Fibroblast of lung (primary cell): ENCODE results near the gene PHF2. TPM values are rescaled to one million over a fixed set of nuclear protein-coding genes. Genes with fewer than 3 reads are reported as not detected.

Experiments used
- DNase-seq, 2 donors: peaks; one replicate each; pipeline versions ENCODE4 v3.0.0 to v3.0.0-alpha.2; 2010; ENCODE audit warnings: low read depth in 2 of 2
- H2AFZ ChIP-seq: 2 replicates; pipeline ENCODE4 v1.5.1; 2012; ENCODE audit warnings: low read length, control low read depth, inconsistent platforms
- H3K27ac ChIP-seq: 2 replicates; pipeline ENCODE4 v1.5.1; 2011; ENCODE audit warnings: low read length, control low read depth; ENCODE audit not compliant: insufficient read depth
- H3K27me3 ChIP-seq: 2 replicates; pipeline ENCODE4 v1.5.1; 2011; ENCODE audit warnings: mild to moderate bottlenecking, low read length; ENCODE audit not compliant: control insufficient read depth, insufficient read depth
- H3K36me3 ChIP-seq: 2 replicates; pipeline ENCODE4 v1.5.1; 2011; ENCODE audit warnings: low read length; ENCODE audit not compliant: control insufficient read depth, insufficient read depth
- H3K4me1 ChIP-seq: 2 replicates; pipeline ENCODE4 v1.5.1; 2011; ENCODE audit warnings: low read length; ENCODE audit not compliant: control insufficient read depth, insufficient read depth; ENCODE audit errors: extremely low read depth
- H3K4me2 ChIP-seq: 2 replicates; pipeline ENCODE4 v1.5.1; 2011; ENCODE audit warnings: low read length, control low read depth; ENCODE audit not compliant: insufficient read depth; ENCODE audit errors: extremely low read depth
- H3K4me3 ChIP-seq, 4 experiments: fragments of 200-600 bp in 1 of 4; sonication (generic) in 1 of 4; replicated peaks in 1 of 4; 2 replicates each; pipeline ENCODE4 v1.5.1; 2011 to 2016; ENCODE audit warnings: low read length in 4 of 4, low read depth in 3 of 4, mild to moderate bottlenecking in 3 of 4, control low read depth in 2 of 4, inconsistent platforms in 1 of 4, mixed read lengths in 1 of 4; ENCODE audit not compliant: insufficient read depth in 1 of 4; ENCODE audit errors: control extremely low read depth in 1 of 4
- H3K79me2 ChIP-seq: 2 replicates; pipeline ENCODE4 v1.5.1; 2012; ENCODE audit warnings: mild to moderate bottlenecking, low read length, inconsistent platforms; ENCODE audit not compliant: control insufficient read depth, insufficient read depth
- H3K9ac ChIP-seq: 2 replicates; pipeline ENCODE4 v1.5.1; 2011; ENCODE audit warnings: mild to moderate bottlenecking, low read length, control low read depth; ENCODE audit not compliant: insufficient read depth
- H3K9me3 ChIP-seq: 2 replicates; pipeline ENCODE4 v1.5.1; 2012; ENCODE audit warnings: low read depth, low read length; ENCODE audit not compliant: control insufficient read depth, insufficient read depth
- H4K20me1 ChIP-seq: 2 replicates; pipeline ENCODE4 v1.5.1; 2011; ENCODE audit warnings: low read length; ENCODE audit not compliant: control insufficient read depth, insufficient read depth; ENCODE audit errors: extremely low read depth
- EZH2 ChIP-seq: IDR thresholded peaks from 2 replicates; pipeline ENCODE4 v1.5.1; 2012; ENCODE audit warnings: low read length, control low read depth, mild to moderate bottlenecking; ENCODE audit errors: missing control alignments
- polyA plus RNA-seq, 2 donors: library from polyadenylated mRNA; depleted of rRNA in 1 of 2; stranded (reverse) in 1 of 2; unstranded in 1 of 2; fragments of >200 nt; gene quantifications; 2 replicates each; pipeline ENCODE4 v1.2.1, GENCODE V29; 2011 to 2012; ENCODE audit warnings: missing spikeins in 1 of 2
- total RNA-seq: library from RNA; depleted of rRNA; stranded (reverse); fragments of >200 nt; gene quantifications from 2 replicates; pipeline ENCODE4 v1.2.1, GENCODE V29; 2014
- TF ChIP-seq, protein P1 (sequence below), 2 donors: IDR thresholded peaks in 1 of 2; conservative IDR thresholded peaks in 1 of 2; 1 replicate in 1 of 2; 2 replicates in 1 of 2; pipeline ENCODE4 v1.5.1; 2011 to 2012; ENCODE audit warnings: low read length in 2 of 2, control low read depth in 1 of 2, inconsistent platforms in 1 of 2, low read depth in 1 of 2, mild to moderate bottlenecking in 1 of 2

PHF2 gene
- total and polyA plus RNA-seq, 2 donors (not counting 1 experiment from before 2014, with no cell fraction given) = 9.2 to 13.4 TPM

DNA sequence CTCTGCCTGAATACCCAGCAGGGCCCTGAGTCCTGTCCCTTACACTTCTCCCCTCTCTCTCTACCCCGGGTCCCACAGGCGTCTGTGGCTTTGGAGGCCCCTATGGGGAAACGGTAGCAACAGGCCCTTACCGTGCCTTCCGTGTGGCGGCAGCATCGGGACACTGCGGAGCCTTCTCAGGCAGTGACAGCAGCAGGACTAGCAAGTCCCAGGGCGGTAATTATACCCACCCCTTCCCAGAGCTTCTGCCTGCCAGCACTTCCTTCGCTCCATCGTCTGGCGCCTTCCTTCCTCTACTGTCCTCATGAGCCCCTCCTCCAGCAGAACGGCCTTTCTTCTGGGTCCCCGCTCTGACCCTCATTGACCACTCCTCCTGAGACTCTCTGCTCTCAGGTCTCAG, 17.9 kb upstream of the PHF2 start:
- H2AFZ ChIP-seq = no peak overlapping the region
- no peak overlapping the region for H3K4me2 ChIP-seq
- H3K4me1 ChIP-seq = no peaks in the 10 kb centered on the region
- no peak overlapping the region for H3K27ac ChIP-seq
- no peaks in the 10 kb centered on the region for H3K79me2 ChIP-seq
- H3K27me3 ChIP-seq = no peaks in the 10 kb centered on the region
- H3K9ac ChIP-seq = no peak overlapping the region
- DNase-seq = no peak
- TF ChIP-seq, protein P1, sequence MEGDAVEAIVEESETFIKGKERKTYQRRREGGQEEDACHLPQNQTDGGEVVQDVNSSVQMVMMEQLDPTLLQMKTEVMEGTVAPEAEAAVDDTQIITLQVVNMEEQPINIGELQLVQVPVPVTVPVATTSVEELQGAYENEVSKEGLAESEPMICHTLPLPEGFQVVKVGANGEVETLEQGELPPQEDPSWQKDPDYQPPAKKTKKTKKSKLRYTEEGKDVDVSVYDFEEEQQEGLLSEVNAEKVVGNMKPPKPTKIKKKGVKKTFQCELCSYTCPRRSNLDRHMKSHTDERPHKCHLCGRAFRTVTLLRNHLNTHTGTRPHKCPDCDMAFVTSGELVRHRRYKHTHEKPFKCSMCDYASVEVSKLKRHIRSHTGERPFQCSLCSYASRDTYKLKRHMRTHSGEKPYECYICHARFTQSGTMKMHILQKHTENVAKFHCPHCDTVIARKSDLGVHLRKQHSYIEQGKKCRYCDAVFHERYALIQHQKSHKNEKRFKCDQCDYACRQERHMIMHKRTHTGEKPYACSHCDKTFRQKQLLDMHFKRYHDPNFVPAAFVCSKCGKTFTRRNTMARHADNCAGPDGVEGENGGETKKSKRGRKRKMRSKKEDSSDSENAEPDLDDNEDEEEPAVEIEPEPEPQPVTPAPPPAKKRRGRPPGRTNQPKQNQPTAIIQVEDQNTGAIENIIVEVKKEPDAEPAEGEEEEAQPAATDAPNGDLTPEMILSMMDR (conservative IDR thresholded peaks at IDR 0.05 in 1 of 2, IDR thresholded peaks at IDR 0.05 in 1 of 2; ENCODE audit: low read depth in 1 of 2, low read length in 2 of 2) = no peak
- no peak for TF ChIP-seq EZH2
- H3K36me3 ChIP-seq = peaks cover 23% of the 10 kb centered on the region
- no peaks in the 10 kb centered on the region for H4K20me1 ChIP-seq
- H3K4me3 ChIP-seq = no peak overlapping the region
- H3K9me3 ChIP-seq = no peaks in the 10 kb centered on the region

DNA sequence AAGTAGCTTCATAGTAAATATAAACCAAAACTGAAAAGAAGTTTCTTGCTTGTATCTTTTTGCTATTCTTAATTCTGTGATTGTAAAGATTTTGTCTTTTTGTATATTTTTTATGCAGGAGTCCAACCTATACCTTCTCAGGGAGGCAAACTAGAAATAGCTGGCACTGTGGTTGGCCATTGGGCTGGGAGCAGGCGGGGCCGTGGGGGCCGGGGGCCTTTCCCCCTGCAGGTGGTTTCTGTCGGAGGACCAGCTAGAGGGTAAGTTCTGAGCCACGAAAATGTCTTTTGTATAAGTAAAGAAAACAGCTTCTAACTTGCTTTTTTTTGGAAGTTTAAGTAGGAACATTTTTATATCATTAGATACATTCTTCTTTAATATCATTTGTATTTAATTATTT, 15.4 kb upstream of the PHF2 start:
- TF ChIP-seq EZH2 = no peak
- TF ChIP-seq, protein P1 (conservative IDR thresholded peaks at IDR 0.05 in 1 of 2, IDR thresholded peaks at IDR 0.05 in 1 of 2; ENCODE audit: low read depth in 1 of 2, low read length in 2 of 2) = no peak

DNA sequence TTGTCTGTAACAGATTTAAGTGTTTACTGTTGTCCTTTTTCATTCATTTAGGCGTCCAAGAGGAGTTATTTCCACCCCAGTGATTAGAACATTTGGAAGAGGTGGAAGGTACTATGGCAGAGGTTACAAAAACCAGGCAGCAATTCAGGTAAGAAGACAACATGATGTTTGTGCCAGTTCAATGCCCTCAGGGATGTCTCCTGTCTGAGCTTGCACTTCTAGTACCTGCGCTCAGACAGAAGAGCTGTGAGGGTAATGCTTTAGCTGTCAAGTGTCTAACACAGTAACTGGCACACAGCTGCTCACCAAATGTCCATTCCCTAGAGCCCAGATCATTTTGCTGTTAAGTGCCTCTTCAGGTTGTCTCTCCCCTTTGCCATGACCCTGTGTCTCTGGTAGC, 14.2 kb upstream of the PHF2 start:
- no peaks in the 10 kb centered on the region for H3K79me2 ChIP-seq
- no peak overlapping the region for H3K4me3 ChIP-seq
- no peak overlapping the region for H3K27ac ChIP-seq
- no peaks in the 10 kb centered on the region for H3K4me1 ChIP-seq
- H3K27me3 ChIP-seq = no peaks in the 10 kb centered on the region
- no peaks in the 10 kb centered on the region for H3K9me3 ChIP-seq
- no peak overlapping the region for H3K4me2 ChIP-seq
- no peak for DNase-seq
- peaks cover 27% of the 10 kb centered on the region for H3K36me3 ChIP-seq
- no peak overlapping the region for H2AFZ ChIP-seq
- TF ChIP-seq, protein P1 (conservative IDR thresholded peaks at IDR 0.05 in 1 of 2, IDR thresholded peaks at IDR 0.05 in 1 of 2; ENCODE audit: low read depth in 1 of 2, low read length in 2 of 2) = no peak
- no peak for TF ChIP-seq EZH2
- H3K9ac ChIP-seq = no peak overlapping the region
- H4K20me1 ChIP-seq = no peaks in the 10 kb centered on the region

More for the DNA sequence above, 15.4 kb upstream of the PHF2 start:
- Histone ChIP-seq H4K20me1 (no peaks in the 10 kb centered on the region), H3K4me1 (no peaks in the 10 kb centered on the region), H3K9ac (no peak overlapping the region), H2AFZ (no peak overlapping the region), H3K4me2 (no peak overlapping the region), H3K79me2 (no peaks in the 10 kb centered on the region), H3K36me3 (peaks cover 27% of the 10 kb centered on the region), H3K4me3 (no peak overlapping the region), H3K9me3 (no peaks in the 10 kb centered on the region), H3K27ac (no peak overlapping the region), H3K27me3 (no peaks in the 10 kb centered on the region)
- no peak for DNase-seq
